ENCODE measurements around the gene SUFU.

Gene SUFU

DNA sequence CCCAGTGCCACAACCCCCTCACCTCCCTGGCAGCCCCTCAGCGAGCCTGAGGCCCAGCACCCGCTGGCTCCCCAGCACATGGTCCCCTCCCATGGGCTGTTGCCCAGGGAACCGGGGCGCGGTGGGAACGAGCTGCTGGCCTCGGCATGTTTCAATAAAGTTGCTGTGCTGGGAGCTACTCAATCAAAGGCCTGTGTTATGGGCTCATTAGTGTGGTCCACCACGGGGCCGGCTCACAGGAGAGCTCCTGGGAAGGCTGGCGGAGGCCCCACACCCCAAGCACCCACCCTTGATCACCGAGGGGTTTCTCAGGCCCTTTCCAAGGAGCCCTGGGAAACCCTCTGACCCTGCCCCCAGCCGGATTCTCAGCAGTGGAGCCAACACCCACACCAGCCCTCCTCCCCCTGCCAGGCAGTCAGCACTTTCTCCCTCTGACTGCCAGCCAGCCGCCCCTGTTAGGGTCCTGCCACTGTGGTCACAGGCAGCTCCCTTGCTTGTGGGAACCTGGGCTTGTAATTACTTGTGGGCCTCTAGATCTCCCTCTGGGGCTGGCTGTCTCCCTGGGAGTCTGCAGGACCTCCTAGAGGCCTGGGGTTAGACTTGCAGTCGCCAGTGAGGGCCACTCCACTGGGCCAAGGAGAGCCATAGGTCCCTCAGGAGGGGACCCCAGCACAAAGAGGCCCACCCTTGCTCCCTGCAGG is 115.7 kb downstream of the SUFU start:
- H3K9me2 ChIP-seq (replicated peaks; ENCODE audit: insufficient read depth, low read length): no peaks in the 10 kb centered on the region
- no peak overlapping the region for H3K27ac ChIP-seq (ENCODE audit: low read depth, low read length)
- no peak overlapping the region for H3K4me2 ChIP-seq (ENCODE audit: low read depth, low read length, poor library complexity, severe bottlenecking)
- no peaks in the 10 kb centered on the region for H3K36me3 ChIP-seq (ENCODE audit: low read length)
- no peaks in the 10 kb centered on the region for H3K9me3 ChIP-seq (ENCODE audit: insufficient read depth, low read length)
- H3K9ac ChIP-seq (ENCODE audit: low read length): no peak overlapping the region
- no peaks in the 10 kb centered on the region for H3K27me3 ChIP-seq (ENCODE audit: low read length)
- no peaks in the 10 kb centered on the region for H3F3A ChIP-seq (ENCODE audit: insufficient read depth)
- no peaks in the 10 kb centered on the region for H4K20me1 ChIP-seq (ENCODE audit: low read depth, low read length)
- H2AFZ ChIP-seq (ENCODE audit: low read depth, low read length, severe bottlenecking): no peak overlapping the region
- TF ChIP-seq CTCF (IDR thresholded peaks at IDR 0.05; ENCODE audit: insufficient read depth, low read length, poor library complexity, severe bottlenecking) (no peak), EZH2phosphoT487 (conservative IDR thresholded peaks at IDR 0.05; ENCODE audit: low read length) (no peak)
- H3K79me2 ChIP-seq (ENCODE audit: insufficient read depth, low read length): no peaks in the 10 kb centered on the region
- H3K4me3 ChIP-seq (ENCODE audit: insufficient read depth, low read length, poor library complexity, severe bottlenecking): no peak overlapping the region

GRCh38 chr10:102620138-102620590 is 116.4 kb downstream of the SUFU start:
- Histone ChIP-seq H3K27me3 (ENCODE audit: low read length) (no peaks in the 10 kb centered on the region), H3K4me2 (ENCODE audit: low read depth, low read length, poor library complexity, severe bottlenecking) (no peak overlapping the region), H3K9me3 (ENCODE audit: insufficient read depth, low read length) (no peaks in the 10 kb centered on the region), H3K79me2 (ENCODE audit: insufficient read depth, low read length) (no peaks in the 10 kb centered on the region), H4K20me1 (ENCODE audit: low read depth, low read length) (no peaks in the 10 kb centered on the region), H3K9me2 (replicated peaks; ENCODE audit: insufficient read depth, low read length) (no peaks in the 10 kb centered on the region), H3F3A (ENCODE audit: insufficient read depth) (no peaks in the 10 kb centered on the region), H3K4me3 (ENCODE audit: insufficient read depth, low read length, poor library complexity, severe bottlenecking) (no peak overlapping the region), H2AFZ (ENCODE audit: low read depth, low read length, severe bottlenecking) (no peak overlapping the region), H3K27ac (ENCODE audit: low read depth, low read length) (no peak overlapping the region), H3K9ac (ENCODE audit: low read length) (no peak overlapping the region), H3K36me3 (ENCODE audit: low read length) (no peaks in the 10 kb centered on the region)
- TF ChIP-seq CTCF (IDR thresholded peaks at IDR 0.05; ENCODE audit: insufficient read depth, low read length, poor library complexity, severe bottlenecking) (no peak), EZH2phosphoT487 (conservative IDR thresholded peaks at IDR 0.05; ENCODE audit: low read length) (no peak)

- H2AFZ ChIP-seq (ENCODE audit: low read depth, low read length, severe bottlenecking): no peak overlapping the region
- no peaks in the 10 kb centered on the region for H3K27me3 ChIP-seq (ENCODE audit: low read length)
- no peak overlapping the region for H3K9ac ChIP-seq (ENCODE audit: low read length)
- H3K9me3 ChIP-seq (ENCODE audit: insufficient read depth, low read length): no peaks in the 10 kb centered on the region
- no peaks in the 10 kb centered on the region for H3K9me2 ChIP-seq (replicated peaks; ENCODE audit: insufficient read depth, low read length)
- H3K4me3 ChIP-seq (ENCODE audit: insufficient read depth, low read length, poor library complexity, severe bottlenecking): no peak overlapping the region
- no peaks in the 10 kb centered on the region for H3K36me3 ChIP-seq (ENCODE audit: low read length)
- no peak for TF ChIP-seq CTCF (IDR thresholded peaks at IDR 0.05; ENCODE audit: insufficient read depth, low read length, poor library complexity, severe bottlenecking)
- no peak for TF ChIP-seq EZH2phosphoT487 (conservative IDR thresholded peaks at IDR 0.05; ENCODE audit: low read length)
- H3F3A ChIP-seq (ENCODE audit: insufficient read depth): no peaks in the 10 kb centered on the region
- no peaks in the 10 kb centered on the region for H3K79me2 ChIP-seq (ENCODE audit: insufficient read depth, low read length)
- no peak overlapping the region for H3K27ac ChIP-seq (ENCODE audit: low read depth, low read length)
- H3K4me2 ChIP-seq (ENCODE audit: low read depth, low read length, poor library complexity, severe bottlenecking): no peak overlapping the region
- no peaks in the 10 kb centered on the region for H4K20me1 ChIP-seq (ENCODE audit: low read depth, low read length)
These were observed 117.0 kb downstream of the SUFU start for GRCh38 chr10:102620591-102621442.

Measured in SU-DHL-6 (cell line).